GM21825 (cell line): ENCODE results near the gene IKBKE.
A peak's percentile ranks its signal among the peaks of the same experiment; 100 is the strongest.

Experiments used
- ATAC-seq: cut with Tn5 transposase; IDR thresholded peaks from one replicate; pipeline ENCODE4 v1.9.1; 2021; ENCODE audit warnings: mild to moderate bottlenecking, moderate library complexity; ENCODE audit not compliant: unreplicated experiment

Gene IKBKE

DNA sequence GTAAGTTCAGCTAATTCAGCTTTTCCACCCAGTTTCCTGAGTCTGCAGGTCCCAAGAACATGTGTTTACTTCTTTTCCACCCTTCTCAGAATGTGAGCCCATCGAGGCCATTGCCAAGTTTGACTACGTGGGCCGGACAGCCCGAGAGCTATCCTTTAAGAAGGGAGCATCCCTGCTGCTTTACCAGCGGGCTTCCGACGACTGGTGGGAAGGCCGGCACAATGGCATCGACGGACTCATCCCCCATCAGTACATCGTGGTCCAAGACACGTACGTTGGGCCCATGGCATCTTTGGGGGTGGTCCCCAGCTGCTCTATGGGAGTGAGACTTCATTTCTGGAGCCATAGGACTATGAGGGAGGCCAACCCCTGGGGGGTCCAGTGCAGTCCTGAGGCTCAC lies 17.2 kb upstream of the IKBKE start:
- ATAC-seq, result no peak

DNA sequence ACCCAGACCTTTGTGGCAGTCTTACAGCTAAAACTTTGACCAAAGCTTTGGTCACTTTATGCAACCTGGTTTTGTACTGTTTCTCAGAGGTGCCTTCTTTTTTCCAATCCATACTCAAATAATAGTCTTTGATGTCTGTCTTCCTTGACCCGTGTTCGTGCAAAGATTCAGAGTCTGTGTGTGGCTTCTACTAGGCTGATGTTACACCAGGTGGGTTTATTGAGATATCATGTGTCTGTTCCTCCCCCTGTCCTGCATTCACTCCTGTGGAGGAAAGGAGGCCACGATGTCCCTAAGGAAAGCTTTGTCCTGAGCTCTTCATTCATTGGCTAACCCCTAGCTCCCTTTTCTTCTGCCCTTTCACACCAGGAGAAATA lies 15.0 kb upstream of the IKBKE start:
- ATAC-seq, result no peak

DNA sequence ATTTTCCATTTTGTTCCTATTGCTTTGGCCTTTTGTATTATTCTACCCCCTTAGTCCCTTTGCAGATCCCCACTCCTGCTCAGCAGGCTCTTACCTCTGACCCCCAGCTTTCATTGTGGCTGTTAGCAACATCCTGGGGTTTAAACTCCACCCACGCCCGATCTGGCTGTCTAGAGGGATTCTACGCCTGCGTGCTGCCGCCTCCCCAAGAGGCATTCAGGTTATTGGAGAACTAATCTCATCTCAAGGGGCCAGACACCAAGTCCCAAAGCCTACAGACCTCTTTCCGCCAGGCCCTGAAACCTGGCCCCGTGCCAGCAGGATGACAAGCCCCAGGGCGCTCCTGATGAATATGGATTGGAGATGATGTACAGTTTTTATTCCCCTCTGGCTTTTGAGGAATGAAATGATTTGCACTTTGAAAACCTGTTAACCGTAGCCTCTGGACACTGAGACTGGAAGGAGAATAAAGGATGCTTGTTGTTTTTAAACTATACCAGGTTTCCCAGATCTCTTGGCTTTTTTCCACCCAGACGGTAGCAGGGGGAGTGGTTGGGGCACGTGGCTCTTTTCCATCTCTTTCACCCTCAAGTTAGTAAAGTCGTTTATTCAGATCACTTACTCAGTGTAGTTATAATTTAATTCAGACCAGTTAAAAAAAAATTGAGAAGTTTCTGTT lies 14.5 kb upstream of the IKBKE start:
- ATAC-seq, result no peak

DNA sequence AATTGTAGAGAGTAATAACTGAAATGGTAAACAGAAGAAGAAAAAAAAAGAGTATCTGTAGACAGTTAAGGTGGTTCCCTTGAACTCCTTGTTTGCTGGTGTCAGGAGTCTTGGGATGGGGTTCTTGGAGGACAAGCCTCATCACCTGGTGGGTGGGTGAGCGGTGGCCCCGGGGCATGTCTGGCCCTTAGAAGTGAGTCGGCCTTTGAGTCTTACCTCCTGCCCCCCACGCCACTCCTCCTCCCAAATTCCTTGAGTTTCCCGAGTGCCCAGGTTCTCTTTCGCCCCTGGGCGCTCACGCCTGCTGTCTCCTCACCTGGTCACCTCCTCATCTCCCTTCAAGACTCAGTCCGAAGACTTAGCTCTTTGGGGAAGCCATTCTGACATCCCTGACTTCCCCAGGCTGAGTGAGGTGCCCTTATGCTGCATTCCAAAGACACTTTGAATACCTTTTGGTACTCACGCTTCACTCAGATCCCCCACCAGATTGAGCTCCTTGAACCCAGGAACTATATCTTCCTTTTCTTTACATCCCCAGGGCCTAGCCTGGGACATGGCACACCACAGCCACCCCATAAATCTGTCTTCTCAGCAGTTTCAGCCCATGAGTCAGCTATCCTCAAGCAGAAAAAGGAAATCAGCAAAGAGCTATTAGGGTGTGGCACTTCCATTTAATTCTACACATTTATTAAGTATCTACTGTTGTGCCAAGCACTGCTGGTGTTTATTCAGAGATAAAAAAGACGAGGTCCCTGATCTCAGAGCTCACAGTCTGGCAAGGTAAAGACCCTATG lies 13.5 kb upstream of the IKBKE start:
- ATAC-seq, result no peak

DNA sequence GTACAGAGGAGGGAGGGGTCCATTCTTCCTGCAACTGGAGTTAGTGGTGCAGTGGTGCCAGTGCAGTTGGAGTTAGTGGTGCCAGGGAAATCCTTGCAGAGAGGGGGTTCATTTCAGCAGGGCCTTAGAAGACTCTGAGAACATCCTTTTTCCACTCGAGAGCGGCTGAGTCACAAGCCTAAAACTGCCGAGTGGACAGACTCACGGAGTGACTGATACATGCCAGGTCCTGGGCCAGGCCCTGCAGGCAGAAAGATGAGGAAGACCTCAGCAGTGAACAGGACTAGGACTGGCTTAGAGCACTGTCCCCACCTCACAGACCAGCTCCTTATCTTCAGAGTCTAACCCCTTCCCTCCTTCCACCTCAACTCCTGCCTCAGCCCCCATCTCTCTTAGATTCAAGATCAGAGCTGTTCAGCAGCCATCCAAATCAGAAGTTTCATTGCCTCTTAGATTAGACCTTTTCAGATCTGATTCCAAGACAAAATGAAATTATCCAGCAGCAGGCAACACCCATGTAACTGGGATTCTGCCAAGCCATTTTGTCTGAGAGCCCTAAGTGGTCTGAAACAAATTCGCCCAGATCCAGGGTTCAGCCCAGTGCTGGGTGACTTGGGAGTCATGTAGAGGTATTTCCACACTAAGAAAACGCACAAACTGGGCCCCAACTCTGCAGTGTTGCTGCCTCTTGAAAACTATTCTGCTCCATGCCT lies 12.7 kb upstream of the IKBKE start:
- ATAC-seq, result no peak

DNA sequence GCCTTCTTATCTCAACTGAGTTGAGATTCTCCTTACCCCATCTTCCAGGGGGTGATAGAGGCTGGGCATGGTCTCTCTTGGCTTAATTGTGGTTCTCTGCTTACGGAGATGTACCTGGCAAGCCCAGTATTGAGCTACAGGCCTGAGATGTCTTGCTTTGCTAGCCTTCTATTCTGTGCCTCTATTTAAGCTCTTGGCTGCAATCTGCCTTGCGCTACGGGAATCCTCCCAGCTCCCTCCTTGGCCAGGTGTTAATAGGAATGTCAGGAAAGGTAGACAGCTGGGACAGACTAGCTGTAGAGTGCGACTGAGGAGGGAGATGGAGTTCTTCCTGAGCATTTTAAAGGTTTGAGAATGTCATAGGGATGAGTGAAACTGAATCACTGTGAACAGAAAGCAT lies 10.6 kb upstream of the IKBKE start:
- no peak for ATAC-seq

DNA sequence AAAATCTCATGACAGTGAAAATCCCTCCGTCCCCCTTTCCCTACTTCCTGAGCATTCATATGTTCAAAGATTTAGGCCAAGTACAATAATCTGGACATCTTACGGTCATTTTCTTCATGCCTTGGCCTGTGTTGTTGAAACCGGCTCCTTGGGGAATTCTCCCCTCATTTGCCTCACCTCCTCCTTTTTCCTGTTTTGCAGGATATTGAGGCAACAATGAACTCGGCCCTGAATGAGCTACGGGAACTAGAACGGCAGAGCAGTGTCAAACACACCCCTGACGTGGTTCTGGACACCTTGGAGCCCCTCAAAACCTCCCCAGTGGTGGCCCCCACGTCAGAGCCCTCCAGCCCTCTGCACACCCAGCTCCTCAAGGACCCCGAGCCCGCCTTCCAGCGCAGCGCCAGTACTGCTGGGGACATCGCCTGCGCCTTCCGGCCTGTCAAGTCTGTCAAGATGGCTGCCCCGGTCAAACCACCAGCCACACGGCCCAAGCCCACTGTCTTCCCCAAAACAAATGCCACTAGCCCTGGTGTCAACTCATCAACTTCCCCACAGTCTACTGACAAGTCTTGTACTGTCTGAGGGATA lies 9.3 kb upstream of the IKBKE start:
- no peak for ATAC-seq

DNA sequence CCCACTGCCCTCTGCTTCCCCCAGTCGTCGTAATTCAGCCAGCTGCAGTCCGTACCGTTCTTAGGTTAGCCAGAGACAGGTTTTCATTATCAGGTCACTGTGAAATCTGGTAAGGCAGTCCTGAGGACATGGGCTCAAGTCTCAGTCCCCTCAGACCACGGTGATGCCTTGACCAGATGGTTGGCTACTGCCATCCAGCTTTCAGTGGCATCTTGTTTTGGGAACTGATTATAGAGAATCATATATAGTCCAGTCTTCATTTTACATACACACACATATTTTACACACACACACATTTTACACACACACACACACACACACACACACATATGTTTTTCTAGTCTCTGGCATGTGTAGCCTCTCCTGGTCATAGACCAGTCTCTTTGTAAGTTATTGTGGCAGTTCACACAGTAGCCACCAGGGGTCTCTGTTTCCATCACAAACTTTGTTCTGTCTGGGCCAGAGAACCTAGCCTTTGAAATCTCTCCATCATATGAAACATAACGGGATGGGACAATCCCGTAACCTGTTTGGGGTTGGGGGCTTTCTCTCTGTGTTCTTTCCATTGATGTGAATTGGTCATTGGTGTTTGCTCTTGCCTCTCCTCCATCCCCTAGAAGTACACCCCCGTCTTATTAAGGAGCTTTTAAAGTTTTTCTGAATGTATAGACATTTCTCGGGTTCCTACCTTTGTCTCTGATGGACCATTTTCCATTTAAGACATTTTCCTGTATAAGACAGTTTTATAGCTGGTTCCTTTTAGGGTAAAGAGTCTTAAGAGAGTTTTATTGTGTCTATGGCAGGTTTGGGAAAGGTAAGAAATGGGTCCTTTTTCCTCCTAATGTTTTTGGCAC lies 8.4 kb upstream of the IKBKE start:
- peak; percentile 54 for ATAC-seq

DNA sequence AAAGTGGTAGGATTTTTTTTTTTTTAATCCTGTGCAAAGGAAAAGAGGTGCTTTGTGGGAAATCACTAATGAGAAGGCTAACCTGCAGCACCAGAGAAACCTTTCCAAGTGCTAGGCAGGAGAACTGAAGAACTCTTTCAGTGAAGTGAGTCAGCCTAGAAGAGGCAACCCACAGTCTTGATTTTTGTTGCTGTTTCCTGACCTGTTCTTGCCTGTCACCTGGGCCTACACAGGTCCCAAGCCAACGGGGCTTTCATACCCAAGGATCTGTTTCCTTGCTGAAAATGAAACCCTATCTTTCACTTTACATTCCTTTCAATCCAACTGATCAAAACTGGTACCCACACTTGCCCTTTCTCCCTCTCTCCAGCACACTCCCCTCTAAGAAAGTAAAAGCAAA lies 7.1 kb upstream of the IKBKE start:
- no peak for ATAC-seq

DNA sequence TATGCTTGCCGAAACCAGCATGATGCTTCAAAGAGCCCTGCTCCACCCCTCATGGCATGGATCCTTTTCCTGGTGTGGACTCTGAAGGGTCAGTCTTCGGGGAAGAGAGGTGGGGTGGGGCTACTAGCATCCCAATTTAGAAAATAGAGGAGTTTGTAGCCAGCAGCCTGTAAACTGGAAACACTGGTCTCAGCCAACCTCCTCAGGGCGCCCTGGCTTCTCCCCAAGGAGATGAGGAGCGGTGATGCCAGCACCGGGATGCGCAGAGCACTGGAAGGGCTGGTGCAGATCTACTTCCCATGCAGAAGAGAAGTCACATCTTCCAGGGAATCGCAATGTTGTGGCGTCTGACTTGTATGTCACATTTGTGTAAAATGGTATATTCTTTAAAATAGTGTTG lies 6.4 kb upstream of the IKBKE start:
- no peak for ATAC-seq

DNA sequence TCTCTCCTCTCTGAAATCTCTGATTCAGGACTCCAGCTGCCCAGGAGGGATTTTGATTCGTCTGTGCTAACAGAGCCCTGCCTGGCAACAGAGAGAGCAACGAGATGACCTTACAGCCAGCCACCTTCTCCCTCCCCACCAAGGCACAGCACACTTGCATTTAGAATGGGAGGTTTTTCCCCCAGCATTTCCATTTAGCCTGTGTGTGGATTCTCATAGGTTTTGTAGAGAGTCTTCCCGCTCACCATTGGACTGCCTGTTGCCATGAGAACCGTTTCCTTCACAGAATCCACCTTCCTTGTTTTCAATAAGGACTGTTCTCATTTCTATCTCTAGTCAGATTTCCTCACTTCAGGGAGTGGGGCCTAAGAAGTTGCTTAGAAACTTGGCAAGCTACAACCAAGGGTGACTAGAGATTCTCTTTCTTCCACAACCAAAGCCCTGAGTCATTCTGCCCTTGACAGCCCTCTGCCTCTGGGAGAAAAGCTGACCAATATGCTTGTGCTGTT lies 5.8 kb upstream of the IKBKE start:
- ATAC-seq, result no peak

DNA sequence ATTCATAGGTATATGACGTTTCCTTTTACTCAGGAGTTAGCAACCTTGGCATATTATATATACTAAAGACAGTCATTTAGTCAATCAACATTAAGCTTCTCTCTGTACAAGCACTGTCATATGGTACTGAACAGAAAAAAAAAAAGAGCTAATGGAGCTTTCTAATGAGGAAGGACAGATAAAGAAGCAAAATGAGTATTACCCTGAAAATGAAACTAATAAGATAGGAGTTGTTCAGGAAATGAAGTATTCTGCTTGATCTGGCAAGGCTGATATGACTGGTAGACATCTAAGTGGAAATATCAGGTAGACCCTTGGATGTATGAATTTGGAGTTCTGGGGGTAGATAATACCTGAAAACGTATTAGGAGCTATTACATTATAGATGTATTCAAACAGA lies 4.3 kb upstream of the IKBKE start:
- no peak for ATAC-seq

DNA sequence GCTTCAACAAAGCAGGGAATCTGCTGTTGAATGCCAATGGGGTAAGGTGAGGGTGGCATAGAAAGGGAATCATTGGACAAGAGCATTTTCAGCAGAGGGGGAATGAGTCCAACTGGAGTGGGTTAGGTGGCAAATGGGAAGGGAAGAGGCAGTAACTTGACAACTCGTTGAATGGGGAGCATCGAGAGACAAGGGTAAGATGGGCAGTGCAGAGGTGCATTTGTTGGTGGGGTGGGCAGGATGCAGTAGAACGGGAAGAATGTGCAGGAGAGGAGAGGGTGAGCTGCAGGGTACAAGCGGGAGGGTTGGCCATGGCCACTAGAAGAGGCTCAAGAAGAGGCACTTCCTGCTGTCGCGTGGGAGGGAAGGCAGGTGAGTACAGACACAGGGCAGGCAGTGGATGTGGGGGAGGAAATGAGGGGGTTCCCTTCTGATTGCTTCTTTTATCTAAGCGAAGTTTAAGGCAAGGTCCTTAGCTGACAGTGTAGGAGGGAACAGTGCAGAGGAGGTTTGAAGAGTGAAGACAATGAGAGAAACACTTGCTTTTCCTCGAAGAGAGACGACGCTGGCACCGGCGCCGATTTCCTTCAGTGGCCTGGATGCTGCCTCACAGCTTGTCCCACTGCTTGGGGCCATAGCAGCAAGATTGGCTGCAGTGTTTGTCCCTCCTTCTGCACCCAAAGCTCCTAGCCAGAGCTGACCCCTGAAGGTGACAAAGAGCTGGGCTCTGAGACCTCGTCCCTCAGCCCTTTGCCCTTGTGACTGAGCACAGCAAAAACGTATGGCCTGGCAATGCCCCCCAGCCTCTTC lies 3.2 kb upstream of the IKBKE start:
- ATAC-seq, result no peak

DNA sequence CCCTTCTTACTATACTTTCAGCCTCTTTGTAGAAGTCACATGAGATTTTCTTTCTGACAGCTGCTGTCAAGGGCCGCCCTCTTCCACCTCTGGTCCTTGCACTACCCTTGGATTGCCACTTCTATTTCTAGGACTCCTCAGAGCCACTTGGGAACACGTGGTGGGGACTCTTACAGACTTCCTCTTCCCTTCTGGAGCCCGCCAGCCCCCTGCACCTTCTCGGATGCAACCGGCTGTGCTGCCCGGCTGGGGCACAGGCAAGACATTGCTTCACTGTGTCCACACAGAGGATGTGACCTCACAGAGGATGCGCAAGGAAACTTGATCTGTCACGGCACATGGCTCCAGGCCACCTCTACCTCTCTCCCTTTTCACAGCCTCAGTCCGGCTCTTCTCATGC lies 2.4 kb upstream of the IKBKE start:
- no peak for ATAC-seq

DNA sequence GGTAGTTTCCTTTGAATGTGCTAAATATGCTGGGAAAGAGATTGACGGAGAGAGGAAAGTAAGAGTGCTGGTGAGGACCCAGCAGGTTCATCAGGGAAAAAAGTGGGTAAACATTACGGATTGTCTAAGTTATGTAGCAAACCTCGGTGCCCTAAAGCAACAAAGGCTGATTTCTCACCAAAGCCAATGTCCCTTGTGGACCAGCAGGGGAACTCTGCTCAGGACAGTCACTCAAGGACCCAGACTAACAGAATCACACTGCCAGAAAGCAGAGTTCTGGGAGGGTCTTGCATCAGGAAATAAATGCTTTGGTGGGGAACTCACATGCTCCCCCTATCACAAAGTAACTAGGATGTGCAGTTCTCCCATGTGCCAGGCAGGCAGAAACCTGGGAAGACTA lies 1.7 kb upstream of the IKBKE start:
- no peak for ATAC-seq

DNA sequence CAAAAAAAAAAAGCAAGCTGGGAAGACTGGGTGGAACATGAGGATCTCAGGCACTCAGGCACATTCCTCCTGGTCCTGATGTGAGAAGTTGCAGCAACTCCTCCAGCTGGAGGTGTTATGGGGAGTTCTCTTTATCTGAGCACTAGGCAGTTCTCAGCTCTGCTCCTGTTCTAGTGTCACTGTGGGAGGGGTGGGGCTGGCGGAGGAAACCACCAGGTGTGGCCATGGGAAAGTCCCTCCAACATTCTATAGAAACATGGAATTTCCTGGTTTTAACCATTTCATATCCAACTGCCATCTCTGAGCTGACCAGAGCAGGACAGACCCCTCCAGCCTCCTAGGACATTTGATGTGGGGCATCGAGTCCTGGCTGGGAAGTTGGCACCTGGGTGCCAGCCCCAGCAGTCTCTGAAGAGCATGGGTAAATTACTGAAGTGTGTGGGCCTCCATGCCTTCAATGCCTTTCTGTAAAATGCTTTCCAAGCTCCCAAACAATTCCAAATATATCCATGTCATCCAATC lies 804 bp upstream of the IKBKE start:
- no peak for ATAC-seq

DNA sequence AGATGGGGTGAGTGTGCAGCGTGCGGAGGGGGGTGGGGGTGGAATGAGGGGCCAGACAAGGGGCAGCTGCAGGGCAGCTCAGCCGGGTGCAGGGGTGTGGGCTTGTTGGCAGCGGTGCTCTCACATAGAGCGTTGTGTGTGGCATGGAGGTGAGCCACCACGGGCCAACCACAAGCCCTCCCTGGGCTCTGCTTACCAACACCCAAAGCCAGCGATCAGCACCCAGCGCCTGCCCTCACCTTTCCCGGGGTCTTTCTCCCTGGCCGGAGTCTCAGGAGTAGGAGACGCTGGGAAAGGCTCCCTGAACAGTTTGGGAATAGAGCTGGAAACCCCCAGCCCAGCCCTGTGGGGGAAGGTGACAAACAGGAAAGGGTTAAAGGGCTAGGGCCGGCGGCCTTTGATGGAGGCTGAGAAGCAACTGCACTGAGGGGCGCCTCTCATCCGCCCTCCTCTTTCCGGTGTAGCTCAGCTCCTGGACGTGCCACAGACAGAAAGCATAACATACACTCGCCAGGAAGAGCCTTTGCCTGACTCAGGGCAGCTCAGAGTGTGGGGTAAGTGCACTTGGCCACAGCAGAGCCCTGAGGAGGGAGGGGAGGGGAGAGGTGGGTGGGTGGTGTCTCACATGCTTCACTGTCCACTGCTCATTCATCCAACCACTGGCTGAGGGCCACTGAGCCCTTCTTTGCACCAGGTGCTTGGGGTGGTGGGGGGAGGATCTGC lies 577 bp downstream of the IKBKE start:
- peak; percentile 35 for ATAC-seq

DNA sequence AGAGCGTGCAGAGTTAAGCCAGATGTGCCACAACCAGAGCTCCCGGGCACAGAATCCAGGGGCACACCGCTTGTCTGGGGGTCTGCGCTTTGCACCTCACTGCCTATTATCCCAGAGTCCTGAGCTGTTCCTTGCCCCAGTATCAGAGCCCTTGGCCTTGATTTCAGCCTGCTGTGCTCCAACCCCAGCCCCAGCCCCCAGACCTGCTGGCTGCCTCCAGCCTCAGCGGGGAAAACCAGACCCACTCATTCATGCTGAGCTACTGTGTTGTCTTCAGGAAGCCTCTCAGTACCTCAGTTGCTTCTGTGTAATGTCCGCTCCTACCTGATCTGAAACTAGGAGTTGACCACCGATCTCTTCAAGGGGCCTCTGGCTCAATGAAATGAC lies 1.1 kb downstream of the IKBKE start:
- ATAC-seq, result peak; percentile 22

DNA sequence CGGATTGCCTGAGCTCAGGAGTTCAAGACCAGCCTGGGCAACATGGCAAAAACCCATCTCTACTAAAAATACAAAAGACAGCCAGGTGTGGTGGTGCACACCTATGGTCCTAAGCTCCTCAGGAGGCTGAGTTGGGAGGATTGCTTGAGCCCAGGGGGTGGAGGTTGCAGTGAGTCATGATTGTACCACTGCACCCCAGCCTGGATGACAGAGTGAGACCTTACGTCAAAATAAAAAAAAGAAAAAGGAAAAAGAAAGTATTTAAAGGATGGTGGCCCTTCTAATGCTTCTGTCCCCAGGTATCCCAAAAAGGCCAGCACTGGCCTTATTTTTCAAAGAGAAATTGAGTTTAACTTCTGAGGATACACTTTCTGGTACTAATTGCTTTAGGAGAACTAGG lies 1.7 kb downstream of the IKBKE start:
- no peak for ATAC-seq
